HepG2 (cell line): Measurements from ENCODE around the gene KPNA4. TPM values are rescaled to one million over a fixed set of nuclear protein-coding genes. Genes with fewer than 3 reads are reported as not detected.

Experiments
- ATAC-seq: fragments of 200-7000 bp; cut with Tn5 transposase; 3 replicates; pipeline ENCODE4 v1.9.1; 2020; ENCODE audit warnings: mild to moderate bottlenecking, moderate library complexity
- BruUV-seq: library from RNA; stranded (reverse); fragments of 400-500 nt; replicated peaks from 2 replicates; lab custom pipeline; 2021; lab: Mats Ljungman, UMichigan
- CTCF ChIA-PET: fragments of 300-600 bp; formaldehyde crosslinking; extraction: SDS; loops from one replicate; lab custom pipeline; 2021; ENCODE audit warnings: low total read pairs, inconsistent platforms, low intra/inter-chr PET ratio; lab: Yijun Ruan, JAX
- POLR2A ChIA-PET: fragments of 350-600 bp; sonication (Branson Sonifier 250); formaldehyde crosslinking; loops from one replicate; lab custom pipeline; 2020; ENCODE audit warnings: antibody characterized with exemption, inconsistent platforms; lab: Yijun Ruan, JAX
- DNase-seq: peaks from one replicate; pipeline ENCODE4 v3.0.0-alpha.2; 2015; ENCODE audit warnings: low spot score
- FAIRE-seq: peaks from 3 replicates; lab custom pipeline; 2011; peaks lifted over from hg19 to GRCh38; lab: Jason Lieb, UNC
- H2AFZ ChIP-seq: one replicate; pipeline ENCODE4 v1.6.1; 2011; ENCODE audit warnings: low read length, inconsistent platforms
- H3K27ac ChIP-seq: fragments of 300-600 bp; 3 replicates; pipeline ENCODE4 v1.8.0; 2011; ENCODE audit warnings: mixed run types, mild to moderate bottlenecking, mixed read lengths, low read length, inconsistent platforms; ENCODE audit not compliant: insufficient read depth; ENCODE audit errors: extremely low read length
- H3K27me3 ChIP-seq, 2 experiments: fragments of 200-600 bp in 1 of 2; 2 replicates in 1 of 2; 3 replicates in 1 of 2; pipeline versions ENCODE4 v1.6.0 to v1.8.0; 2011; ENCODE audit warnings: low read length in 2 of 2, mild to moderate bottlenecking in 2 of 2, moderate library complexity in 2 of 2, inconsistent platforms in 1 of 2; ENCODE audit not compliant: insufficient read depth in 2 of 2, control insufficient read depth in 1 of 2
- H3K36me3 ChIP-seq, 2 experiments: fragments of 200-600 bp in 1 of 2; replicated peaks in 1 of 2; 2 replicates in 1 of 2; 3 replicates in 1 of 2; pipeline versions ENCODE4 v1.5.1 to v1.8.0; 2011; ENCODE audit warnings: low read length in 2 of 2, inconsistent platforms in 1 of 2; ENCODE audit not compliant: insufficient read depth in 2 of 2, control insufficient read depth in 1 of 2
- H3K4me1 ChIP-seq: 2 replicates; pipeline ENCODE4 v1.5.1; 2012; ENCODE audit warnings: low read length, inconsistent platforms; ENCODE audit not compliant: insufficient read depth
- H3K4me2 ChIP-seq: 2 replicates; pipeline ENCODE4 v1.6.0; 2011; ENCODE audit warnings: low read depth, low read length, inconsistent platforms
- H3K4me3 ChIP-seq, 3 experiments: fragments of 200-600 bp in 1 of 3; sonication (generic), shearing (Covaris generic) in 1 of 3; replicated peaks in 1 of 3; 2 replicates each; pipeline ENCODE4 v1.5.1; 2011 to 2016; ENCODE audit warnings: low read length in 3 of 3, inconsistent platforms in 2 of 3, low read depth in 2 of 3, mild to moderate bottlenecking in 2 of 3, control low read depth in 1 of 3, mixed read lengths in 1 of 3; ENCODE audit not compliant: insufficient read depth in 1 of 3
- H3K79me2 ChIP-seq: one replicate; pipeline ENCODE4 v1.6.1; 2011; ENCODE audit warnings: low read length, inconsistent platforms; ENCODE audit not compliant: insufficient read depth
- H3K9ac ChIP-seq: 2 replicates; pipeline ENCODE4 v1.6.0; 2011; ENCODE audit warnings: mild to moderate bottlenecking, low read depth, low read length, inconsistent platforms; ENCODE audit not compliant: insufficient read depth
- H3K9me3 ChIP-seq: 2 replicates; pipeline ENCODE4 v1.5.1; 2012; ENCODE audit warnings: mild to moderate bottlenecking, low read length
- H4K20me1 ChIP-seq: 2 replicates; pipeline ENCODE4 v1.6.0; 2011; ENCODE audit warnings: inconsistent platforms, mild to moderate bottlenecking, low read length, moderate library complexity; ENCODE audit not compliant: insufficient read depth
- BORCS8-MEF2B ChIP-seq: sonication (generic); formaldehyde crosslinking; IDR thresholded peaks from 2 replicates; pipeline ENCODE4 v1.8.0; 2022; ENCODE audit warnings: mild to moderate bottlenecking, missing genetic modification reagents
- CBX2 ChIP-seq, 2 experiments: fragments of 200-600 bp in 1 of 2; sonication (generic); formaldehyde crosslinking in 1 of 2; IDR thresholded peaks; 2 replicates each; pipeline versions ENCODE4 v1.7.0 to v1.8.1; 2018 to 2022; ENCODE audit warnings: low read depth in 2 of 2, low read length in 1 of 2, mild to moderate bottlenecking in 1 of 2, missing genetic modification reagents in 1 of 2
- CEBPB ChIP-seq: IDR thresholded peaks from 2 replicates; pipeline ENCODE4 v1.6.1; 2011; ENCODE audit warnings: low read depth, low read length, improper control_type of control experiment, borderline replicate concordance
- ETV6 ChIP-seq: sonication (generic); formaldehyde crosslinking; conservative IDR thresholded peaks from 2 replicates; pipeline ENCODE4 v1.4.0; 2020; ENCODE audit warnings: missing genetic modification reagents
- MAF1 ChIP-seq: sonication (generic); formaldehyde crosslinking; IDR thresholded peaks from 2 replicates; pipeline ENCODE4 v1.5.0; 2020; ENCODE audit warnings: missing genetic modification reagents, borderline replicate concordance
- STAG1 ChIP-seq: sonication (generic); formaldehyde crosslinking; IDR thresholded peaks from 2 replicates; pipeline ENCODE4 v1.4.0; 2020; ENCODE audit warnings: missing genetic modification reagents
- ZNF775 ChIP-seq: sonication (generic); formaldehyde crosslinking; IDR thresholded peaks from 2 replicates; pipeline ENCODE4 v1.4.0; 2020; ENCODE audit warnings: missing genetic modification reagents, mild to moderate bottlenecking, moderate library complexity, borderline replicate concordance
- WGBS: methylation state at CpG from one replicate; pipeline ENCODE4 v1.1.6; 2017; ENCODE audit warnings: low lambda C conversion rate; 5-methylcytosine and 5-hydroxymethylcytosine counted together
- in situ Hi-C: cut with HindIII; loops from 2 replicates; pipeline ENCODE4 v1.10.0; 2017; ENCODE audit warnings: low pct_unique_long_range_greater_than_20kb; ENCODE audit not compliant: extremely low pct_ligation_motif_present
- intact Hi-C: fragments of 100-400 bp; cut with micrococcal nuclease; formaldehyde crosslinking; loops from one replicate; pipeline ENCODE4 v1.10.0; 2022; ENCODE audit not compliant: unreplicated experiment
- polyA plus RNA-seq, 8 experiments: library from polyadenylated mRNA; depleted of rRNA in 3 of 8; stranded (reverse) in 7 of 8; unstranded in 1 of 8; fragments of >200 nt; fragmentation: Illumina TruSeq in 4 of 8; extraction: Trizol in 4 of 8; gene quantifications; 2 replicates each; pipeline versions ENCODE4 v1.2.1 to v1.2.3, GENCODE V29; 2011 to 2016; ENCODE audit warnings: low read depth in 4 of 8, missing spikeins in 1 of 8, mixed read lengths in 1 of 8; ENCODE audit not compliant: insufficient read depth in 1 of 8
- total RNA-seq, 5 experiments: library from RNA; depleted of rRNA; stranded (reverse); fragments of >200 nt; fragmentation: Illumina TruSeq; extraction: Trizol; gene quantifications; 2 replicates each; pipeline ENCODE4 v1.2.3, GENCODE V29; 2016; ENCODE audit warnings: low read depth in 1 of 5
- TF ChIP-seq, protein P1 (sequence below): sonication (generic); formaldehyde crosslinking; IDR thresholded peaks from 2 replicates; pipeline ENCODE4 v1.5.0; 2020; ENCODE audit warnings: mild to moderate bottlenecking, missing genetic modification reagents
- TF ChIP-seq, protein P2 (sequence below): sonication (generic); formaldehyde crosslinking; IDR thresholded peaks from 2 replicates; pipeline ENCODE4 v1.5.1; 2020; ENCODE audit warnings: mild to moderate bottlenecking, missing genetic modification reagents, borderline replicate concordance

Gene KPNA4
- total and polyA plus RNA-seq, 2 of the 13 experiments (the other 11 are each of a cell fraction or from before 2014, with no cell fraction given) = 9.9 to 27.9 TPM

DNA sequence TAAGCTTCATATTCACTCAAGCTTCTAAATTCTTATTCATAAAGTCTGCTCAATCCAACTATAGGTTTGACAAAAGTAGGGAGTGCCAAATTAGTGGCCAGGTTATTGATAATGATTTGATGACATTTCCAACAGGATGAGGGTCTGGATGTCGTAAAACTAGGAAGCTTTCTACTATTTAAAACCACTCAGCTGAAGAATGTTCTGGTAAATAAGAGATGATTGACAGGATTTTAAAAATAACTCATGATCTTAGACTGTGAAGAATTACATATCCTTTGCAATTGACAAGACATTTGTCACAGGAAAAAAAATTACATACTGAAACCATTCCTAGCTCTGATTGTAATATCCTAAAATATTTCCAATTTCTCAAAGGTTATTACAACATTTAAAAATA, 100.4 kb downstream of the KPNA4 start:
- in situ Hi-C loops (no loop called here), intact Hi-C loops (no loop called here)
- Histone ChIP-seq H4K20me1 (no peaks in the 10 kb centered on the region), H3K9ac (no peak overlapping the region), H3K4me1 (no peaks in the 10 kb centered on the region), H3K4me2 (no peak overlapping the region), H3K9me3 (peaks cover under 1% of the 10 kb centered on the region; the same call in 1 of the 2 replicates), H3K4me3 (no peak overlapping the region), H3K79me2 (no peaks in the 10 kb centered on the region), H3K27ac (no peak overlapping the region), H2AFZ (no peak overlapping the region), H3K36me3 (no peaks in the 10 kb centered on the region), H3K27me3 (no peaks in the 10 kb centered on the region; a peak in 1 of 5 replicates)
- TF ChIP-seq MAF1 (CRISPR knock-in tag) (no peak), STAG1 (CRISPR knock-in tag) (no peak), CEBPB (no peak), CBX2 (IDR thresholded peaks at IDR 0.05; ENCODE audit: low read depth, low read length) (no peak), CBX2 (CRISPR knock-in tag; IDR thresholded peaks at IDR 0.05; ENCODE audit: low read depth) (no peak), ETV6 (CRISPR knock-in tag) (no peak), BORCS8-MEF2B (no peak), ZNF775 (CRISPR knock-in tag) (no peak)
- TF ChIP-seq, protein P1, sequence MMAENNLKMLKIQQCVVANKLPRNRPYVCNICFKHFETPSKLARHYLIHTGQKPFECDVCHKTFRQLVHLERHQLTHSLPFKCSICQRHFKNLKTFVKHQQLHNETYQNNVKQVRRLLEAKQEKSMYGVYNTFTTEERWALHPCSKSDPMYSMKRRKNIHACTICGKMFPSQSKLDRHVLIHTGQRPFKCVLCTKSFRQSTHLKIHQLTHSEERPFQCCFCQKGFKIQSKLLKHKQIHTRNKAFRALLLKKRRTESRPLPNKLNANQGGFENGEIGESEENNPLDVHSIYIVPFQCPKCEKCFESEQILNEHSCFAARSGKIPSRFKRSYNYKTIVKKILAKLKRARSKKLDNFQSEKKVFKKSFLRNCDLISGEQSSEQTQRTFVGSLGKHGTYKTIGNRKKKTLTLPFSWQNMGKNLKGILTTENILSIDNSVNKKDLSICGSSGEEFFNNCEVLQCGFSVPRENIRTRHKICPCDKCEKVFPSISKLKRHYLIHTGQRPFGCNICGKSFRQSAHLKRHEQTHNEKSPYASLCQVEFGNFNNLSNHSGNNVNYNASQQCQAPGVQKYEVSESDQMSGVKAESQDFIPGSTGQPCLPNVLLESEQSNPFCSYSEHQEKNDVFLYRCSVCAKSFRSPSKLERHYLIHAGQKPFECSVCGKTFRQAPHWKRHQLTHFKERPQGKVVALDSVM (CRISPR knock-in tag) = no peak
- TF ChIP-seq, protein P2, sequence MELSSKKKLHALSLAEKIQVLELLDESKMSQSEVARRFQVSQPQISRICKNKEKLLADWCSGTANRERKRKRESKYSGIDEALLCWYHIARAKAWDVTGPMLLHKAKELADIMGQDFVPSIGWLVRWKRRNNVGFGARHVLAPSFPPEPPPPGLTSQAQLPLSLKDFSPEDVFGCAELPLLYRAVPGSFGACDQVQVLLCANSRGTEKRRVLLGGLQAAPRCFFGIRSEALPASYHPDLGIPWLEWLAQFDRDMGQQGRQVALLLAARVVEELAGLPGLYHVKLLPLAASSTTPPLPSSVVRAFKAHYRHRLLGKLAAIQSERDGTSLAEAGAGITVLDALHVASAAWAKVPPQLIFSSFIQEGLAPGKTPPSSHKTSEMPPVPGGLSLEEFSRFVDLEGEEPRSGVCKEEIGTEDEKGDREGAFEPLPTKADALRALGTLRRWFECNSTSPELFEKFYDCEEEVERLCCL (CRISPR knock-in tag) = no peak
- WGBS = 0% methylated on average over 1 of the region's 1 CpG
- ATAC-seq = no peak
- POLR2A ChIA-PET = no interaction called here
- FAIRE-seq = no peak
- no peak for DNase-seq
- CTCF ChIA-PET = no interaction called here
- BruUV-seq = no TSS peak
